Ishikawa (cell line): ENCODE results near the gene LCP2.

Experiments used
- EP300 ChIP-seq: IDR thresholded peaks from 2 replicates; pipeline ENCODE4 v1.6.1; 2012; ENCODE audit warnings: borderline replicate concordance
- FOXM1 ChIP-seq: IDR thresholded peaks from 2 replicates; pipeline ENCODE4 v1.6.1; 2012; ENCODE audit warnings: low read depth, borderline replicate concordance
- MAX ChIP-seq: IDR thresholded peaks from 2 replicates; pipeline ENCODE4 v1.6.1; 2012
- RAD21 ChIP-seq: IDR thresholded peaks from 2 replicates; pipeline ENCODE4 v1.6.1; 2012; ENCODE audit warnings: low read depth
- TAF1 ChIP-seq: IDR thresholded peaks from 2 replicates; pipeline ENCODE4 v1.6.1; 2012; ENCODE audit warnings: low read depth, mild to moderate bottlenecking
- TEAD4 ChIP-seq: IDR thresholded peaks from 2 replicates; pipeline ENCODE4 v1.6.1; 2012
- USF1 ChIP-seq: IDR thresholded peaks from 2 replicates; pipeline ENCODE4 v1.6.1; 2012
- YY1 ChIP-seq: IDR thresholded peaks from 2 replicates; pipeline ENCODE4 v1.6.1; 2012; ENCODE audit warnings: low read depth
- ZBTB7A ChIP-seq: IDR thresholded peaks from 2 replicates; pipeline ENCODE4 v1.6.1; 2012; ENCODE audit warnings: low read depth
- TF ChIP-seq, protein P1 (sequence below): IDR thresholded peaks from 2 replicates; pipeline ENCODE4 v1.6.1; 2012; ENCODE audit warnings: low read depth, mild to moderate bottlenecking

- TF ChIP-seq RAD21 (no peak), MAX (no peak), ZBTB7A (no peak), TEAD4 (no peak), TAF1 (no peak), USF1 (no peak), YY1 (no peak), EP300 (no peak), FOXM1 (no peak)
- TF ChIP-seq, protein P1, sequence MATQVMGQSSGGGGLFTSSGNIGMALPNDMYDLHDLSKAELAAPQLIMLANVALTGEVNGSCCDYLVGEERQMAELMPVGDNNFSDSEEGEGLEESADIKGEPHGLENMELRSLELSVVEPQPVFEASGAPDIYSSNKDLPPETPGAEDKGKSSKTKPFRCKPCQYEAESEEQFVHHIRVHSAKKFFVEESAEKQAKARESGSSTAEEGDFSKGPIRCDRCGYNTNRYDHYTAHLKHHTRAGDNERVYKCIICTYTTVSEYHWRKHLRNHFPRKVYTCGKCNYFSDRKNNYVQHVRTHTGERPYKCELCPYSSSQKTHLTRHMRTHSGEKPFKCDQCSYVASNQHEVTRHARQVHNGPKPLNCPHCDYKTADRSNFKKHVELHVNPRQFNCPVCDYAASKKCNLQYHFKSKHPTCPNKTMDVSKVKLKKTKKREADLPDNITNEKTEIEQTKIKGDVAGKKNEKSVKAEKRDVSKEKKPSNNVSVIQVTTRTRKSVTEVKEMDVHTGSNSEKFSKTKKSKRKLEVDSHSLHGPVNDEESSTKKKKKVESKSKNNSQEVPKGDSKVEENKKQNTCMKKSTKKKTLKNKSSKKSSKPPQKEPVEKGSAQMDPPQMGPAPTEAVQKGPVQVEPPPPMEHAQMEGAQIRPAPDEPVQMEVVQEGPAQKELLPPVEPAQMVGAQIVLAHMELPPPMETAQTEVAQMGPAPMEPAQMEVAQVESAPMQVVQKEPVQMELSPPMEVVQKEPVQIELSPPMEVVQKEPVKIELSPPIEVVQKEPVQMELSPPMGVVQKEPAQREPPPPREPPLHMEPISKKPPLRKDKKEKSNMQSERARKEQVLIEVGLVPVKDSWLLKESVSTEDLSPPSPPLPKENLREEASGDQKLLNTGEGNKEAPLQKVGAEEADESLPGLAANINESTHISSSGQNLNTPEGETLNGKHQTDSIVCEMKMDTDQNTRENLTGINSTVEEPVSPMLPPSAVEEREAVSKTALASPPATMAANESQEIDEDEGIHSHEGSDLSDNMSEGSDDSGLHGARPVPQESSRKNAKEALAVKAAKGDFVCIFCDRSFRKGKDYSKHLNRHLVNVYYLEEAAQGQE, result no peak
Observed at GRCh38 chr5:170201311-170201710, 96.3 kb downstream of the LCP2 start.
